Endodermal cell (in vitro differentiated cells): ENCODE results near the gene B4GALT1. TPM values are rescaled to one million over a fixed set of nuclear protein-coding genes. Genes with fewer than 3 reads are reported as not detected.

Source experiments
- DNase-seq: peaks from one replicate; pipeline ENCODE4 v3.0.0-alpha.2; 2017
- H3K27ac ChIP-seq: 2 replicates; pipeline ENCODE4 v1.5.1; 2013; ENCODE audit warnings: mild to moderate bottlenecking, low read depth, low read length, moderate library complexity
- H3K27me3 ChIP-seq: 2 replicates; pipeline ENCODE4 v1.6.1; 2013; ENCODE audit warnings: mild to moderate bottlenecking, low read length, moderate library complexity; ENCODE audit not compliant: insufficient read depth, control insufficient read depth, poor library complexity, severe bottlenecking
- H3K36me3 ChIP-seq: 2 replicates; pipeline ENCODE4 v1.7.0; 2013; ENCODE audit warnings: mild to moderate bottlenecking, low read length, moderate library complexity; ENCODE audit not compliant: control insufficient read depth, insufficient read depth
- H3K4me1 ChIP-seq: one replicate; pipeline ENCODE4 v1.7.0; 2013; ENCODE audit warnings: low read length; ENCODE audit not compliant: control insufficient read depth, insufficient read depth
- H3K4me3 ChIP-seq: 2 replicates; pipeline ENCODE4 v1.5.1; 2013; ENCODE audit warnings: mild to moderate bottlenecking, low read length, moderate library complexity
- H3K9ac ChIP-seq: 2 replicates; pipeline ENCODE4 v1.6.1; 2013; ENCODE audit warnings: mild to moderate bottlenecking, low read length, moderate library complexity; ENCODE audit not compliant: poor library complexity, severe bottlenecking; ENCODE audit errors: extremely low read depth
- H3K9me3 ChIP-seq: 2 replicates; pipeline ENCODE4 v1.6.1; 2013; ENCODE audit warnings: mild to moderate bottlenecking, low read length, moderate library complexity; ENCODE audit not compliant: control insufficient read depth
- H3K27ac Mint-ChIP-seq: 2 replicates; pipeline ENCODE4 v1.8.0; 2020; ENCODE audit warnings: mixed read lengths
- H3K27me3 Mint-ChIP-seq: 2 replicates; pipeline ENCODE4 v1.8.0; 2021; ENCODE audit warnings: mild to moderate bottlenecking, mixed read lengths; ENCODE audit not compliant: insufficient read depth
- H3K36me3 Mint-ChIP-seq: 2 replicates; pipeline ENCODE4 v1.8.0; 2020; ENCODE audit warnings: low read depth, mixed read lengths
- H3K4me1 Mint-ChIP-seq: 2 replicates; pipeline ENCODE4 v1.8.0; 2020; ENCODE audit warnings: mixed read lengths
- H3K4me3 Mint-ChIP-seq: 2 replicates; pipeline ENCODE4 v1.8.0; 2020; ENCODE audit warnings: mild to moderate bottlenecking, moderate library complexity, mixed read lengths
- H3K9me3 Mint-ChIP-seq: 2 replicates; pipeline ENCODE4 v1.8.0; 2020; ENCODE audit warnings: mild to moderate bottlenecking, mixed read lengths
- CTCF ChIP-seq: fragments of 200-600 bp; sonication (generic); conservative IDR thresholded peaks from 2 replicates; pipeline ENCODE4 v1.5.0; 2021; ENCODE audit warnings: antibody characterized with exemption, mild to moderate bottlenecking
- WGBS, 2 experiments: methylation state at CpG; one replicate each; pipeline versions ENCODE4 v1.1.5 to v1.1.7; 2013; ENCODE audit warnings: missing lambda C conversion rate in 2 of 2, mixed read lengths in 1 of 2; ENCODE audit not compliant: insufficient coverage in 1 of 2, insufficient read length in 1 of 2; 5-methylcytosine and 5-hydroxymethylcytosine counted together
- total RNA-seq, 2 donors: library from RNA; stranded (reverse); fragmentation: NEBNext Ultra II Directional in 1 of 2; extraction: Animal tissue kit (Norgen Biotek cat#: 25700) in 1 of 2; gene quantifications; 2 replicates in 1 of 2; 3 replicates in 1 of 2; pipeline ENCODE4 v1.2.1, GENCODE V29; 2021

B4GALT1 gene
- total RNA-seq, 2 donors from 2014 or later, result 62.9 to 92.6 TPM

GRCh38 chr9:33135031-33135461, 32.1 kb downstream of the B4GALT1 start:
- H3K27me3 ChIP-seq, result no peaks in the 10 kb centered on the region
- H3K27ac Mint-ChIP-seq, result no peak overlapping the region
- H3K27me3 Mint-ChIP-seq, result no peaks in the 10 kb centered on the region
- H3K4me3 Mint-ChIP-seq, result no peak overlapping the region
- peaks cover 24% of the 10 kb centered on the region for H3K36me3 Mint-ChIP-seq
- H3K4me1 ChIP-seq, result peaks cover 3% of the 10 kb centered on the region
- 95 to 100% methylated on average over 4 to 8 of the region's 8 CpGs for WGBS, 2 experiments
- TF ChIP-seq CTCF, result no peak
- no peak for DNase-seq
- no peak overlapping the region for H3K4me3 ChIP-seq
- H3K4me1 Mint-ChIP-seq, result peaks cover 20% of the 10 kb centered on the region
- peaks cover 22% of the 10 kb centered on the region for H3K36me3 ChIP-seq
- H3K27ac ChIP-seq, result no peak overlapping the region
- H3K9me3 Mint-ChIP-seq, result peaks cover 5% of the 10 kb centered on the region
- H3K9ac ChIP-seq, result no peak overlapping the region
- H3K9me3 ChIP-seq, result no peaks in the 10 kb centered on the region

- H3K27me3 ChIP-seq, result no peaks in the 10 kb centered on the region
- no peak overlapping the region for H3K27ac ChIP-seq
- H3K27ac Mint-ChIP-seq, result no peak overlapping the region
- WGBS, 2 experiments, result 93 to 95% methylated on average over 4 to 7 of the region's 7 CpGs
- H3K36me3 Mint-ChIP-seq, result peaks cover 31% of the 10 kb centered on the region
- H3K9ac ChIP-seq, result no peak overlapping the region
- DNase-seq, result no peak
- H3K36me3 ChIP-seq, result peaks cover 35% of the 10 kb centered on the region
- H3K4me3 ChIP-seq, result no peak overlapping the region
- peaks cover 5% of the 10 kb centered on the region for H3K4me1 ChIP-seq
- H3K9me3 ChIP-seq, result no peaks in the 10 kb centered on the region
- peaks cover 5% of the 10 kb centered on the region for H3K9me3 Mint-ChIP-seq
- no peak overlapping the region for H3K4me3 Mint-ChIP-seq
- no peaks in the 10 kb centered on the region for H3K27me3 Mint-ChIP-seq
- H3K4me1 Mint-ChIP-seq, result peaks cover 31% of the 10 kb centered on the region
- TF ChIP-seq CTCF, result no peak
Observed at GRCh38 chr9:33133186-33133585, 34.0 kb downstream of the B4GALT1 start.

- Histone ChIP-seq H3K4me1 (peaks cover 5% of the 10 kb centered on the region), H3K4me3 (no peak overlapping the region), H3K9me3 (no peaks in the 10 kb centered on the region), H3K9ac (no peak overlapping the region), H3K27me3 (no peaks in the 10 kb centered on the region), H3K27ac (no peak overlapping the region), H3K36me3 (peaks cover 44% of the 10 kb centered on the region)
- no peaks in the 10 kb centered on the region for H3K27me3 Mint-ChIP-seq
- no peak for DNase-seq
- 92 to 95% methylated on average over 9 to 10 of the region's 10 CpGs for WGBS, 2 experiments
- TF ChIP-seq CTCF, result no peak
- peaks cover 10% of the 10 kb centered on the region for H3K9me3 Mint-ChIP-seq
- peaks cover 42% of the 10 kb centered on the region for H3K36me3 Mint-ChIP-seq
- no peak overlapping the region for H3K4me3 Mint-ChIP-seq
- peaks cover 33% of the 10 kb centered on the region for H3K4me1 Mint-ChIP-seq
- no peak overlapping the region for H3K27ac Mint-ChIP-seq
Observed at GRCh38 chr9:33131790-33132772, 35.1 kb downstream of the B4GALT1 start.
